Trophoblast cell (in vitro differentiated cells and primary cell): ENCODE data around the gene PLCB2.

ENCODE experiments used
- DNase-seq, 2 donors: peaks; one replicate each; pipeline ENCODE4 v3.0.0-alpha.2; 2016
- H2AFZ ChIP-seq: 2 replicates; pipeline ENCODE4 v1.6.1; 2013; ENCODE audit warnings: low read length, moderate library complexity, mild to moderate bottlenecking; ENCODE audit not compliant: insufficient read depth, poor library complexity
- H2AK5ac ChIP-seq: 2 replicates; pipeline ENCODE4 v1.6.1; 2013; ENCODE audit warnings: mild to moderate bottlenecking, low read length
- H2BK120ac ChIP-seq: 2 replicates; pipeline ENCODE4 v1.6.1; 2013; ENCODE audit warnings: low read length, mild to moderate bottlenecking, moderate library complexity; ENCODE audit not compliant: insufficient read depth, poor library complexity
- H2BK12ac ChIP-seq: 2 replicates; pipeline ENCODE4 v1.6.1; 2013; ENCODE audit warnings: mild to moderate bottlenecking, low read length, moderate library complexity
- H2BK5ac ChIP-seq: 2 replicates; pipeline ENCODE4 v1.6.1; 2013; ENCODE audit warnings: low read length, low read depth, moderate library complexity, mild to moderate bottlenecking; ENCODE audit not compliant: poor library complexity
- H3K14ac ChIP-seq: 2 replicates; pipeline ENCODE4 v1.6.1; 2013; ENCODE audit warnings: mild to moderate bottlenecking, low read length
- H3K18ac ChIP-seq: 2 replicates; pipeline ENCODE4 v1.6.1; 2013; ENCODE audit warnings: mild to moderate bottlenecking, low read length
- H3K23ac ChIP-seq: 2 replicates; pipeline ENCODE4 v1.6.1; 2013; ENCODE audit warnings: low read length
- H3K27ac ChIP-seq: 2 replicates; pipeline ENCODE4 v1.5.1; 2013; ENCODE audit warnings: low read depth, mild to moderate bottlenecking, inconsistent platforms, low read length, moderate library complexity
- H3K27me3 ChIP-seq: 2 replicates; pipeline ENCODE4 v1.6.1; 2013; ENCODE audit warnings: inconsistent platforms, mild to moderate bottlenecking, low read length, moderate library complexity; ENCODE audit not compliant: insufficient read depth
- H3K36me3 ChIP-seq, 2 experiments: 1 replicate in 1 of 2; 2 replicates in 1 of 2; pipeline ENCODE4 v1.6.1; 2013; ENCODE audit warnings: low read length in 2 of 2, mild to moderate bottlenecking in 2 of 2, moderate library complexity in 1 of 2; ENCODE audit not compliant: insufficient read depth in 2 of 2, control insufficient read depth in 1 of 2
- H3K4ac ChIP-seq: 2 replicates; pipeline ENCODE4 v1.6.1; 2013; ENCODE audit warnings: low read depth, mild to moderate bottlenecking, low read length, moderate library complexity
- H3K4me1 ChIP-seq, 2 experiments: 1 replicate in 1 of 2; 2 replicates in 1 of 2; pipeline ENCODE4 v1.6.1; 2013; ENCODE audit warnings: low read length in 2 of 2, mild to moderate bottlenecking in 2 of 2, moderate library complexity in 1 of 2; ENCODE audit not compliant: insufficient read depth in 2 of 2, control insufficient read depth in 1 of 2
- H3K4me2 ChIP-seq: 2 replicates; pipeline ENCODE4 v1.6.1; 2013; ENCODE audit warnings: inconsistent platforms, mild to moderate bottlenecking, low read length, moderate library complexity
- H3K4me3 ChIP-seq: 2 replicates; pipeline ENCODE4 v1.5.1; 2013; ENCODE audit warnings: mild to moderate bottlenecking, low read depth, low read length, inconsistent platforms
- H3K79me1 ChIP-seq: one replicate; pipeline ENCODE4 v1.6.1; 2013; ENCODE audit warnings: low read length
- H3K79me2 ChIP-seq: 2 replicates; pipeline ENCODE4 v1.6.1; 2013; ENCODE audit warnings: low read length, mild to moderate bottlenecking; ENCODE audit not compliant: control insufficient read depth, insufficient read depth, poor library complexity
- H3K9ac ChIP-seq: 2 replicates; pipeline ENCODE4 v1.6.1; 2013; ENCODE audit warnings: mild to moderate bottlenecking, low read length
- H3K9me3 ChIP-seq: 2 replicates; pipeline ENCODE4 v1.6.1; 2013; ENCODE audit warnings: low read depth, mild to moderate bottlenecking, control low read depth, inconsistent platforms, low read length; ENCODE audit not compliant: insufficient read depth
- H4K12ac ChIP-seq: 2 replicates; pipeline ENCODE4 v1.6.1; 2013; ENCODE audit warnings: low read depth, mild to moderate bottlenecking, low read length, moderate library complexity
- H4K8ac ChIP-seq: 2 replicates; pipeline ENCODE4 v1.6.1; 2013; ENCODE audit warnings: low read depth, mild to moderate bottlenecking, low read length, moderate library complexity
- H4K91ac ChIP-seq: one replicate; pipeline ENCODE4 v1.6.1; 2013; ENCODE audit warnings: low read depth, mild to moderate bottlenecking, low read length, moderate library complexity
- WGBS: extraction: QIAGEN DNeasy Blood & Tissue Kit; methylation state at CpG from one replicate; pipeline ENCODE4 v1.1.7; 2013; ENCODE audit warnings: missing lambda C conversion rate; ENCODE audit not compliant: insufficient read length, insufficient coverage; ENCODE audit errors: extremely low coverage; 5-methylcytosine and 5-hydroxymethylcytosine counted together

The PLCB2 gene

DNA sequence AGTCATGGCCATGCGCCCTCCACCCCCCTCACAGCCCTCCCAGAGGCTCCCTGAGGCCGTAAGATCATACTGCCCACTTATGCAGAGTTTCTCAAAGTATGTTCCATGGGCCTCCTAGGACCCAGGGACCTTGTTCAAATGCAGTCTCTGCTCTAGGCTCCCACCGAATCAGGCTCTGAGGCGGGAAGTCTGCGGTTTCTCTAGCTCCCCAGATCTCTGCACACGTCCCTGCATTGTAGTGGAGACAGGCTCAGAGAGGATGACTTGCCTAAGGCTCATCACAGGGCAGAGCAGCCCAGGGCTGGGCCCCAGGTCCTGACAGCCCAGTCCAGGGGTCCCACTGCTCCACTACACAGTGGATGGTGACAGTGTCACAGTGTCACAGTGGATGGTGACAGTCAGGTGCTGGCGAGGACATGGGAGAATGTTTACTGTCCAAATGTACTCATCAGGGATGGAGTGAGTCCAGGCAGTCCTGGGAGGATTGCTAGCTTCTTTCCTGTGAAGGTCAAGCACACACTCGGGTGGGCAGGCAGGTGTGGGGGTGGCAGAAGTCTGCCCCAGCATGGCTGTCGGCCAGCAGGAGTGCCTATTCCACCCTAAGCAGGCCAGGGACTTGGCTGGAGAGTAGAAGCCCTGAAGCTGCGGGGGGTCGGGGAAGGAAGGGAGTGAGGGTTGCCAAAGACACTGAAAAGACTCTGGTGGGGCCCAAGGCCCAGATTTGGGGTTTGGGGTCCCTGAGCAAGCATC lies 37.3 kb downstream of the PLCB2 start:
- no peak overlapping the region for H4K12ac ChIP-seq
- no peak overlapping the region for H3K14ac ChIP-seq
- H3K27me3 ChIP-seq: no peaks in the 10 kb centered on the region
- no peak overlapping the region for H3K27ac ChIP-seq
- no peak overlapping the region for H3K23ac ChIP-seq
- H2BK12ac ChIP-seq: no peak overlapping the region
- H3K4me1 ChIP-seq: peaks cover 15% of the 10 kb centered on the region in 2 experiments
- no peak overlapping the region for H4K8ac ChIP-seq
- no peak overlapping the region for H3K18ac ChIP-seq
- H3K4me2 ChIP-seq: no peak overlapping the region
- H3K4ac ChIP-seq: no peak overlapping the region
- no peak overlapping the region for H2BK120ac ChIP-seq
- H3K79me2 ChIP-seq: no peaks in the 10 kb centered on the region
- DNase-seq: no peak
- H4K91ac ChIP-seq: no peak overlapping the region
- WGBS: no CpG with 5 or more reads among the region's 11 CpGs
- peaks cover 6% of the 10 kb centered on the region for H3K79me1 ChIP-seq
- H2AFZ ChIP-seq: no peak overlapping the region
- no peak overlapping the region for H2AK5ac ChIP-seq
- peaks cover 3% of the 10 kb centered on the region for H3K9me3 ChIP-seq
- H3K36me3 ChIP-seq: peaks cover 0 to 2% of the 10 kb centered on the region in 2 experiments
- H3K9ac ChIP-seq: no peak overlapping the region
- no peak overlapping the region for H3K4me3 ChIP-seq
- no peak overlapping the region for H2BK5ac ChIP-seq

DNA sequence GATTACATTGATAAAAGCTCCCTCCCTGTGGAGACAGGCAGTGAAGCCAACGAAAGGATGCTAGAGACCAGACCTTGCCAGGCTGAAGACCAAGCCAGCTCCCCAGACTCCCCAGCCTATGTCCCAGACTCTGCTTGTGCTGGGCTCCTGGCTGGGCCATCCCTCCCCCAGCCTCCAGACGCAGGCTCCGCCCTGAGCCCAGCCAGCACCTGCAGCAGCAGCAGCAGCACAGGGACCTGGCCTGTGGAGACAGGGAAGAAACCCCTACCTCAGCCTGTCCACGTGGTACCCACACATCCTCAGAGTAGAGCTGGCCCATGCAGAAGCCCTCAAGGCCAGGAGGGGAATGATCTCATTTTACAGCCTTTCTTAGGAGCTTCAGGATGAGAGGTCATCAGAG lies 38.1 kb downstream of the PLCB2 start:
- H3K27me3 ChIP-seq: no peaks in the 10 kb centered on the region
- no peak overlapping the region for H3K9ac ChIP-seq
- H4K8ac ChIP-seq: no peak overlapping the region
- H4K12ac ChIP-seq: no peak overlapping the region
- WGBS: no CpG with 5 or more reads among the region's 4 CpGs
- peaks cover 0 to 2% of the 10 kb centered on the region in 2 experiments for H3K36me3 ChIP-seq
- H2BK120ac ChIP-seq: no peak overlapping the region
- no peak overlapping the region for H4K91ac ChIP-seq
- H3K14ac ChIP-seq: no peak overlapping the region
- H3K4me2 ChIP-seq: no peak overlapping the region
- H3K4me1 ChIP-seq: peaks cover 15 to 17% of the 10 kb centered on the region in 2 experiments
- no peak overlapping the region for H3K4ac ChIP-seq
- no peak overlapping the region for H3K27ac ChIP-seq
- H2AK5ac ChIP-seq: no peak overlapping the region
- no peak for DNase-seq
- no peak overlapping the region for H3K18ac ChIP-seq
- H3K9me3 ChIP-seq: peaks cover 3% of the 10 kb centered on the region
- no peak overlapping the region for H2BK5ac ChIP-seq
- peaks cover 6% of the 10 kb centered on the region for H3K79me1 ChIP-seq
- H2BK12ac ChIP-seq: no peak overlapping the region
- H3K79me2 ChIP-seq: no peaks in the 10 kb centered on the region
- no peak overlapping the region for H3K23ac ChIP-seq
- H3K4me3 ChIP-seq: no peak overlapping the region
- H2AFZ ChIP-seq: no peak overlapping the region

GRCh38 chr15:40267670-40268069 lies 40.1 kb downstream of the PLCB2 start:
- no peak for DNase-seq
- H2BK120ac ChIP-seq: no peak overlapping the region
- H2BK5ac ChIP-seq: no peak overlapping the region
- no CpG with 5 or more reads among the region's 4 CpGs for WGBS
- H2AFZ ChIP-seq: no peak overlapping the region
- H2AK5ac ChIP-seq: no peak overlapping the region
- H3K79me1 ChIP-seq: peaks cover 8% of the 10 kb centered on the region
- H3K23ac ChIP-seq: no peak overlapping the region
- H3K4me1 ChIP-seq: peaks cover 25 to 26% of the 10 kb centered on the region in 2 experiments
- no peak overlapping the region for H3K9ac ChIP-seq
- no peak overlapping the region for H2BK12ac ChIP-seq
- H3K14ac ChIP-seq: no peak overlapping the region
- H3K18ac ChIP-seq: no peak overlapping the region
- H4K8ac ChIP-seq: no peak overlapping the region
- no peak overlapping the region for H3K4me2 ChIP-seq
- no peak overlapping the region for H4K12ac ChIP-seq
- no peaks in the 10 kb centered on the region for H3K27me3 ChIP-seq
- H3K27ac ChIP-seq: no peak overlapping the region
- no peaks in the 10 kb centered on the region for H3K79me2 ChIP-seq
- no peaks in the 10 kb centered on the region for H3K36me3 ChIP-seq
- peaks cover 1% of the 10 kb centered on the region for H3K9me3 ChIP-seq
- H4K91ac ChIP-seq: no peak overlapping the region
- H3K4ac ChIP-seq: no peak overlapping the region
- no peak overlapping the region for H3K4me3 ChIP-seq

DNA sequence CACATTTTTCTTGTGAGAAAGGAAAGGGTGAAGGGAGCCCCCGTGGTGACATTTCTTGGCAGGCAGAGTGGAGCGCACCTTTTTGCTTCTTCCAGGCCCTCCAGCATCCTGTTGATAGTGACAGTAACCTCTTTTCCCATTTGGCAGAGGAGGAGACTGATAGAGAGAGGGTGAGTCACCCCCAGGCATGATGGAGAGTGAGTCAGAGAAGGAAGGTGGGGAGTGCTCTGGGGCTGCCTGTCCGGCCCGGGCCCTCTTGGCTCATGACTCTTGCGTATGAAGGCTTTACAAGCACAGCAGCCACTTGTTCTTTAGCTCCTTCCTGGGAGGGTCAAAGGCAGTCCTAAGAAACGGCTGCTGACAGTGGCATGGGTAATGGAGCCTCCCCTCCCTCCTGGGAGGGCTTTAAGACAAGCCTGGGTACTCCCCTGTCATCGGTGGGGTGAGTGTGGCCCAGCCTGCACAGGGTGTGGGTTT lies 40.9 kb downstream of the PLCB2 start:
- Histone ChIP-seq H2BK5ac (no peak overlapping the region), H2BK12ac (peak overlapping the region; percentile 76), H2AFZ (no peak overlapping the region), H4K8ac (no peak overlapping the region), H3K23ac (no peak overlapping the region), H3K79me1 (peaks cover 8% of the 10 kb centered on the region), H4K12ac (no peak overlapping the region), H3K14ac (peak overlapping the region; percentile 33), H3K9ac (no peak overlapping the region), H3K4ac (no peak overlapping the region), H3K79me2 (no peaks in the 10 kb centered on the region), H4K91ac (peak overlapping the region; percentile 7), H3K27ac (peak overlapping the region; percentile 7), H3K4me1 (peaks cover 25 to 26% of the 10 kb centered on the region in 2 experiments), H3K27me3 (no peaks in the 10 kb centered on the region), H2BK120ac (no peak overlapping the region), H3K4me2 (no peak overlapping the region), H3K36me3 (no peaks in the 10 kb centered on the region), H3K18ac (no peak overlapping the region), H3K9me3 (peaks cover 1% of the 10 kb centered on the region), H3K4me3 (no peak overlapping the region), H2AK5ac (no peak overlapping the region)
- DNase-seq: peak; percentile 39 to 63
- no CpG with 5 or more reads among the region's 7 CpGs for WGBS
